Endometrium (tissue), 2 donors: Measurements from ENCODE around the gene LMOD3.
A peak's percentile ranks its signal among the peaks of the same experiment; 100 is the strongest.

Source experiments
- FAIRE-seq: peaks from 2 replicates; lab custom pipeline; 2012; peaks lifted over from hg19 to GRCh38; lab: Jason Lieb, UNC
- donor health status: control.
- donor health status: control.

LMOD3 gene

GRCh38 chr3:69091389-69092029 lies 30.9 kb downstream of the LMOD3 start:
- FAIRE-seq: no peak

DNA sequence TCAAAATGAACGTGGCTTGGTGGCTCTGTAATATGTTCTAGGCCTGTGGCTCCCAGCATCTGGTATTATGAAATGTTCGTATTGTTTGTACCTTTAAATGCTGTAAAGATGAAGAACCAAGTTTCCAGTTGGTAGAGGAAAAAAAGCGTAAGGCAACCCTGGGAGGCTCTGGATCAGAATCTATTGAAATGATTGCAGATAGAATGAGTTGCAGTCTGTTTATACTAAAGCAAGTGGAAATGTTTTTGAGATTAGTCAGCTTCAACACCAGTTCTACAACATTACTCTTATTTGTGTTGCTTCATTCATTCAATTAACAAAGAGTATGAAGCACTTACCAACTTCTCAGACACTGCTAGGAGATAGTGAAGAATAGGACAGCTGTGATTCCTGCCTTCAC lies 32.4 kb downstream of the LMOD3 start:
- no peak for FAIRE-seq

GRCh38 chr3:69088063-69088462 lies 34.3 kb downstream of the LMOD3 start:
- FAIRE-seq: no peak

DNA sequence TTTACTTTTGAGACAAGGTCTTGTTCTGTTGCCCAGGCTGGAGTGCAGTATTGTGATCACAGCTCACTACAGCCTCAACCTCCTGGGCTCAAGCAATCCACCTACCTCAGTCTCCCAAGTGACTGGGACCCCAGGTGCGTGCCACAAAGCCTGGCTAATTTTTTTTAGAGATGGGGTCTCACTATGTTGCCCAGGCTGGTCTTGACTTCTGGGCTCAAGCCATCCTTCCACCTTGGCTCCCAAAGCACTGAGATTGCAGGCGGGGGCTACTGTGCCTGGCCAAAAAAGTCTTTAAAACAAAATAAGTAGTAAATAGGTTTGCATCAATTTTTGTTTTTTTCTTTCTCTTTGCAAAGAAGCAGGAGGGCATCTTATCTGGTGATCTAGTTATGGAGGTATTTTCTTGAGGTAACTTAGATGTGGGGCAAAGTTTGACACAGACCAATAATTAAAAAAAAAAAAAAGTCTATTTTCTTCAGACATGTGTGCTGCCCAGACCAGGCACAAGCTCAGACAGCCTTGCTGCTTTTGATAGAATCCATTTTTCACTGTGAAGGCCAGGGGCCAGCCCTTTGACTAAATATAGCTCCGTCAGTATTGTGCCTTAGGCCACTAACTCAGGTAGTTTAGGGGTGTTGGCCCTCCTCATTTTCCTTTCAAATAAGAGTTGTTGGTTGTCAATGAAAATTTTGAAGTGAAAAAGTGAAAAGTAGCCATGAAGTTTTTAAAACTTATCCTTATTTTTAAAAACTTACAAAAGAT lies 35.2 kb downstream of the LMOD3 start:
- no peak for FAIRE-seq

- no peak for FAIRE-seq
These were observed 36.3 kb downstream of the LMOD3 start for GRCh38 chr3:69085833-69086722.

DNA sequence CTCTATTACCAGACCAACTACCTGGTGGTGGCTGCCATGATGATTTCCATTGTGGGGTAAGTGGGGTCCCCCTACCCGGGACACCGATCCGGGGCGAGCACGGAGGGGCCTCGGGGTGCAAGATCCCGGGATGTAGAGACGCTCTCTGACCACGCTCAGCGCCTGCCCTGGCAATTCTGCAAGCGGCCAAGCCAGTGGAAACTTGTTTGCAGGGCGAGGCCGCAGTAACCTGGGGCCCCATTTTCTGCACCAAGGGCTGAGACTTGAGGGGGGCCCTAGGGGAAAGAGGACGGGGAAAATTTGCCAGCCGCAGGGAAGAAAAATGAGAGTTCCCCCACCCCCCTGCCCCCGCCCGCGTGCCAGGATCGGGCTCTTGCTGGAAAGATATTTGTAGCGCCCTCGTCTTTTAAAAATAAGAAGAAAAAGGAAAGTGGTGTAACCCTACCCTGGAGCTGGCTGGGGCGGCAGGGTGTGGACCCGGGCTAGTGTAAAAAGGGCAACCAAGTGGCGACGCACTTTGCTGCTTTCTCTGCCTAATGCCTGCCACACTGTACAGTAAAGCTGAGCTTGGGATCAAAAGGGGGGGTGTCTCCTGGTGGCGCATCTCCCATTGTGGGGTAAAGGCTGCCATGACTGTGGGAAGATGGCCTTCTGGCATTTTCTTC lies 37.1 kb downstream of the LMOD3 start:
- no peak for FAIRE-seq

DNA sequence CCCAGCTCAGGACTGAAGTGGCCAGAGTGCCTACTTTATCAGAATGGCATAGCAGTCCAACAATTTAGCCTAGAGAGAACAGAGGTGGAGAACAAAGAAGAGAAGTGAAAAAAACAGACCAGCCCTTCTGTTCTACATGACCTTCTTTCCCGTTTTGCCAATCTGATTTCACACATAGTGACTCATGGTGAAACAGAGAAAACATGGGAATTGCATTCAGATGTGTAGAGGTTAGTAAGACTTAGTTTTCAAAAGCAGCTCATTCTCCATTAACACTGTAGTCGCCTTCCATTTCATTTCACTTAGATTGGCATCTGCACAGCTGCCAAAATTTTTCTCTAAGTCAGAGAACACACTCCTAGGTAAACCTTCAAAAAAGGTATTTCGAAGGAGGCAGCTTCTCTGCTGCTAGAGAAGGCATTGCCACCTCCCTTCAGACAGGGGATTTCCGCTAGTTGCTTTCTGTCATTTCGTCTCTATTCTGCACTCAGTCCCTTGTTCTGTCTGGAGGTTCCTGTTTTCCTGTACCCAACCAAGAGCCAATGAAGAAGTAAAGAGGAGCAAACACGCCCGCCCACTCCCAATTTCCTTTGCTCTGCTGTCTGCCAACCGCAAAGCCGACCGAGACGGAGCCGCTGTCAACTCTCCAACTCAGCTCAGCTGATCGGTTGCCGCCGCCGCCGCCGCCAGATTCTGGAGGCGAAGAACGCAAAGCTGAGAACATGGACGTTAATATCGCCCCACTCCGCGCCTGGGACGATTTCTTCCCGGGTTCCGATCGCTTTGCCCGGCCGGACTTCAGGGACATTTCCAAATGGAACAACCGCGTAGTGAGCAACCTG lies 37.8 kb downstream of the LMOD3 start, which contains the start of gene ARL6IP5:
ARL6IP5 (plus strand) TSS at position 612 of the 842 bp plus-strand sequence; CDS start at position 723, 111 bp downstream.
- peak; percentile 93 for FAIRE-seq

- no peak for FAIRE-seq
These were observed 39.6 kb downstream of the LMOD3 start for GRCh38 chr3:69082805-69083204.

GRCh38 chr3:69082361-69082760 lies 40.0 kb downstream of the LMOD3 start:
- FAIRE-seq: no peak

- FAIRE-seq: no peak
These were observed 40.7 kb downstream of the LMOD3 start for GRCh38 chr3:69081583-69082262.

GRCh38 chr3:69080233-69080920 lies 42.0 kb downstream of the LMOD3 start, which contains the start of gene UBA3:
UBA3 (minus strand) TSS chr3:69080365; CDS start chr3:69080353, 12 bp downstream.
- FAIRE-seq: peak; percentile 8

DNA sequence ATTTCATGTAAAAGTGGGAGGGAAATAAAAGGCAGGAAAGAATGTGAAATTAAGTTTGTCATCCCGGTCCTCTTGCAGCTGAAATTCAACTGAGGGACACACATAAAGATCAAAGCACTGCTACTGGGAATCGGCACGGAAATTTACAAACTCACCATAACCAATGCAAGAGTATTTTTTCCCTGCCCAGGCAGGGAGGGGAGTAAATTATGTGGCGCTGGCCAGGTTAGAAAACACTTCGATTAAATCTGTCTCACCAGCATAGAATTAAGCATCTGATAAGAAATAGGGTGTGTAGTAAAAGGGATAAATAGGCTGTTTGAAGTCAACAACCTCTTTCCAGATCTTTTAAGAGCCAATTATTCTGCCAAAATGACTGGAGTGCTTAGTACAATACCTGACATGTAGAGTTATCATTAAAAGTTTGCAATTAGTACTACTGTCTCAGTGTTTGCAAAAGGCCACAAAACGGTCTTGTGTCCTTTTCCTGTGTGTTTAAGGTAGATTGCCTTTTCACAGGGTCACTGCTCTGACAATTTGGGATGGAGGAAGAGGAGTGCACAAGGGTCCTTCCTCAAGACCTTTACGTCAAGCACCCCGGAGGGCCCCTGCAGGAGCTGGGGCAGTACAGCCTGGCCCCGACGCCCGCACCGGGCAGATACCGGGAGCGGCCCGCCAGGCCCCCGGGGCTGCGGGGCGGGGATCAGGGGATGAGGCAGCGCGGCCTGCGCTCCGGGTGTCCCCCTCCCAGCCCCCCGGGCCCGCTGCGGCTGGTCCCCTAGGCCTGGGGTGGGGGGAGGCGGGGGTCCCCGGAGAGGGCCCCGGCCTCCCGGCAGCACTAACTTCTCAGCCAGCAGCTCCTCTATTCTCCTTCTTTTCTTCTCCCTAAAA lies 42.9 kb downstream of the LMOD3 start:
- FAIRE-seq: peak; percentile 18

DNA sequence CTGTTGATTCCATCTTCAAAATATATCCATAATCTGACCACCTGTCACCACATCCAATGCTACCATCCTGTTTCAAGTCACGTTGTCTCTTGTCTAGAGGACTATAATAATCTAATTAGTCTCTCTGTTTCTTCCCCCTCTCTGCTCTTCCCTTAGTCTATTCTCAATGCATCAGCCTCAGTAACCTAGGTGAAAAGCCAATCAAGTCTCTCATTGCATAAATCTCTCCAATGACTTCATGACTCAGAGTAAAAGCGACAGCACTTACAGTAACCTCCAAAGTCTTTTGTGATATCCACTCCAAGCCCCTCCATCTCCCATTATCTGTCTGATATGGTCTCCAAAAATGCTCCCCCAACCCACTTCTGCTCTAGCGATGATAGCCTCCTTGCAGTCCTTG lies 49.5 kb downstream of the LMOD3 start:
- FAIRE-seq: no peak

DNA sequence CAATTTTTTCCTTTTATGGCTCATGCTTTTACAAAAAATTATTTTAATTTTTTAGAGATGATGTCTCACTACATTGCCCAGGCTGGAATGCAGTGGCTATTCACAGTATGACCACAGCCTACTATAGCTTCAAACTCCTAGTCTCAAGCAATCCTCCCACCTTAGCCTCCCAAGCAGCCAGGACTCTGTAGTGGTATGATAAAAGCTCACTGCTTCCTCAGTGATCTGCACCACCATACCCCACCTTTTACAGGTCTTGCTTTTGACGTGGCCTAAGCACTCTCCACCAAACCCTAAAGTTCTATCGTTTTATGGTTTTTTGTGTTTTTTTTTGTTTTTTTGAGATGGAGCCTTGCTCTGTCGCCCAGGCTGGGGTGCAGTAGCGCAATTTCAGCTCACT lies 56.3 kb downstream of the LMOD3 start:
- no peak for FAIRE-seq

DNA sequence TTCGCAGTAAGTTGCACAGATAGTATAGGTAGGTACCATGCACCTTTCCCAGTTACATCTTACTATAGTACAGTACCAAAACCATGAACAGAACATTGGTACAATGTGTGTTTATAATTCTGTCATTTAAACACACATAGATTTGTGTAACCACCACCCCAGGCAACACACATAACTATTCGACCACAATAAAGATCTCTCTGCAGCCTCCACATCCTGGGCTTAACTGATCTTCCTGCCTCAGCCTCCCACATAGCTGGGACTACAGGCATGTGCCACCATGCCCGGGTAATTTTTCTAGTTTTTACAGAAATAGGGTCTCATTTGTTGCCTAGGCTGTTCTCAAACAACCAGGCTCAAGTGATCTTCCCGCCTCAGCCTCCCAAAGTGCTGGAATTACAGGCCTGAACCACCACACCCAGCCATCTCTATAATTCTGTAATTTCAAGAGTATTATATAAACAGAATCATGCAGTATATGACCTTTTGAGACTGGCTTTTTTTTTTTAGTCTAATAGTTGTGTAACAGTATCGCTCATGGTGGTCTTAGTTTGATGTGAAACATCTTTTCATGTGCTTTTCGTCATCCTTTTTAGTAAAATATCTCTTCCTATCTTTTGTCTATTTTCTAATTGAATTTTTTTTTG lies 57.0 kb downstream of the LMOD3 start:
- no peak for FAIRE-seq

GRCh38 chr3:69063636-69064035 lies 58.8 kb downstream of the LMOD3 start:
- no peak for FAIRE-seq

DNA sequence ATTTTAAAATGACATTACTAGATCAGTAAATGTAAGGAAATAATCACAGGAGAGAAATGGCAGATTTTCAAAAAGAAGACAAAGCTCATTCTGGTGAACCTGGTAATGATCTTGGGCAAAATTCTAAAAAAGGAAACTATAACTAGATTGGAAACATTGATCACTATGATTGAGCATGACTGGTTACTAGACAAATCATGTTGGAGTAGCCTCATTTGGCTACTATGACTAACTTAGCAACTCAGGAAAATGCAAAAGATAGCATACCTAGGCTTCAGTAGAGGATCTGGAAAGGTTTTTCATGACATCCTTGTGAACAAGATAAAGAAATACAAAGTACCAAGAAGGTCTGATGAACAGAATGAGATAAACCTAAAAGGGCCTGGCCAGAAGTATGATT lies 62.7 kb downstream of the LMOD3 start:
- no peak for FAIRE-seq

GRCh38 chr3:69058947-69059224 lies 63.5 kb downstream of the LMOD3 start:
- no peak for FAIRE-seq
